Measurements from ENCODE around the gene LGALS9.
"Not testable (repeated sequence)": the region's sequence is repeated elsewhere in the genome, so short reads cannot be mapped to it uniquely, and the experiment has no call there.

Gene LGALS9

GRCh38 chr17:27657620-27658019 is 26.6 kb downstream of the LGALS9 start:
- no peak for DNase-seq (ENCODE audit: low read depth, low spot score)
- H3K4me3 ChIP-seq (ENCODE audit: low read depth, low read length): no peak overlapping the region
- no peak for TF ChIP-seq CTCF (IDR thresholded peaks at IDR 0.05; ENCODE audit: insufficient read depth, low read length, missing control alignments)
- ChIA-PET POLR2A (no interaction called here), CTCF (interaction anchor here (1.0 to 10.7 kb wide), 7 partner anchors 11 to 421 kb away, joined by 3 to 156 read pairs (median 3); no protein-coding TSS in a partner anchor)

DNA sequence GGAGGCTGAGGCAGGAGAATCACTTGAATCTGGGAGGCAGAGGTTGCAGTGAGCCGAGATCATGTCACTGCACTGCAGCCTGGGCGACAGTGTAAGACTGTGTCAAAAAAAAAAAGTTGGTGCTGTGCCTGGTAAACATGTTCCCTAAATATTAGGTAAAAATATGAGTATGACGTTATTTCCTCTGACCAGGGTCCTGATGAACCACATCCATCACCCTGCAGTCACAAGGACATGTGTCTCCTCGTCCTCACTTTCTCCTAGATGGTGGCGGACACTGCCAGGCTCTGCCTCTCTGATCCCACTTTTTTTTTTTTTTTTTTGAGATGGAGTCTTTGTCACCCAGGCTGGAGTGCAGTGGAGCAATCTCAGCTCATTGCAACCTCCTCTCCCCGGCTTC is 28.7 kb downstream of the LGALS9 start:
- DNase-seq (ENCODE audit: low read depth, low spot score): no peak
- no peak overlapping the region for H3K4me3 ChIP-seq (ENCODE audit: low read depth, low read length)
- TF ChIP-seq CTCF (IDR thresholded peaks at IDR 0.05; ENCODE audit: insufficient read depth, low read length, missing control alignments): no peak
- ChIA-PET POLR2A (interaction anchor here (0.6 kb wide), 1 partner anchor 52 kb away, joined by 3 read pairs; no protein-coding TSS in a partner anchor), CTCF (interaction anchor here (1.7 to 10.7 kb wide), 2 partner anchors 9 to 98 kb away, joined by 6 to 156 read pairs; no protein-coding TSS in a partner anchor)

- ChIA-PET POLR2A (no interaction called here), CTCF (interaction anchor here (1.7 kb wide), 1 partner anchor 10 kb away, joined by 6 read pairs; no protein-coding TSS in a partner anchor)
- TF ChIP-seq CTCF (IDR thresholded peaks at IDR 0.05; ENCODE audit: insufficient read depth, low read length, missing control alignments): no peak
- H3K4me3 ChIP-seq (ENCODE audit: low read depth, low read length): no peak overlapping the region
- no peak for DNase-seq (ENCODE audit: low read depth, low spot score)
Observed at GRCh38 chr17:27660436-27660835, 29.4 kb downstream of the LGALS9 start.

- ChIA-PET CTCF (interaction anchor here (1.0 to 2.4 kb wide), 4 partner anchors 9 to 92 kb away, joined by 3 to 13 read pairs (median 4); no protein-coding TSS in a partner anchor), POLR2A (no interaction called here)
- no peak for DNase-seq (ENCODE audit: low read depth, low spot score)
- H3K4me3 ChIP-seq (ENCODE audit: low read depth, low read length): no peak overlapping the region
- TF ChIP-seq CTCF (IDR thresholded peaks at IDR 0.05; ENCODE audit: insufficient read depth, low read length, missing control alignments): no peak
Observed at GRCh38 chr17:27663936-27664605, 33.1 kb downstream of the LGALS9 start.

GRCh38 chr17:27664606-27664965 is 33.6 kb downstream of the LGALS9 start:
- CTCF ChIA-PET: interaction anchor here (1.0 to 2.4 kb wide), 3 partner anchors 10 to 92 kb away, joined by 3 to 13 read pairs (median 5); no protein-coding TSS in a partner anchor
- no peak overlapping the region for H3K4me3 ChIP-seq (ENCODE audit: low read depth, low read length)
- POLR2A ChIA-PET: no interaction called here
- TF ChIP-seq CTCF (IDR thresholded peaks at IDR 0.05; ENCODE audit: insufficient read depth, low read length, missing control alignments): no peak
- DNase-seq (ENCODE audit: low read depth, low spot score): no peak

DNA sequence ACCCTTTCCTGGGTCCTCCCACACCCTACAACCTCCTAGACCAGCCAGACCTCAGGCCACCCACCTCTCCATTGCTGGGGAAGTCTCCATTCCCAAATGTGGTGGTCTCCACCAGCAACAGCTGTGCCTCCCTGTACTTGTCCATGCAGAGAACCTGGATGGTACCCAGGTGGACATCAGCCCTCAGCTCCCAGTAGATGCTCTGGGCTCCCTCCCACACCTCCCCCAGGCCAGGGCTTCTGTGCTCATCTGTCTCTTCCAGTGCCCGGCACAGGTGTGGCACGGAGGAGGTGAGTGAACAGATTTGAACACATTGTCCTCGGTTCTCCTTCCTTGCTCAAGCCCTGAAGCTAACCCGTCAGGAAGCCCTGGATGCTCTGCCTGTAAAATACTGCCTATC is 34.6 kb downstream of the LGALS9 start:
- no peak for DNase-seq (ENCODE audit: low read depth, low spot score)
- ChIA-PET POLR2A (no interaction called here), CTCF (interaction anchor here (1.6 kb wide), 1 partner anchor 11 kb away, joined by 13 read pairs; no protein-coding TSS in a partner anchor)
- TF ChIP-seq CTCF (IDR thresholded peaks at IDR 0.05; ENCODE audit: insufficient read depth, low read length, missing control alignments): no peak
- no peak overlapping the region for H3K4me3 ChIP-seq (ENCODE audit: low read depth, low read length)

- DNase-seq (ENCODE audit: low read depth, low spot score); H3K4me3 ChIP-seq (ENCODE audit: low read depth, low read length): not testable (repeated sequence)
- ChIA-PET CTCF (interaction anchor here (1.6 kb wide), 1 partner anchor 12 kb away, joined by 13 read pairs; no protein-coding TSS in a partner anchor), POLR2A (interaction anchor here (0.6 kb wide), 1 partner anchor 16 kb away, joined by 3 read pairs; no protein-coding TSS in a partner anchor)
Observed at GRCh38 chr17:27666270-27666669, 35.3 kb downstream of the LGALS9 start.

Measured in AG04449 (cell line).